ENCODE results near the gene TRIM56. TPM values are rescaled to one million over a fixed set of nuclear protein-coding genes. Genes with fewer than 3 reads are reported as not detected.
A peak's percentile ranks its signal among the peaks of the same experiment; 100 is the strongest.
"Not testable (repeated sequence)": the region's sequence is repeated elsewhere in the genome, so short reads cannot be mapped to it uniquely, and the experiment has no call there.

The TRIM56 gene, protein sequence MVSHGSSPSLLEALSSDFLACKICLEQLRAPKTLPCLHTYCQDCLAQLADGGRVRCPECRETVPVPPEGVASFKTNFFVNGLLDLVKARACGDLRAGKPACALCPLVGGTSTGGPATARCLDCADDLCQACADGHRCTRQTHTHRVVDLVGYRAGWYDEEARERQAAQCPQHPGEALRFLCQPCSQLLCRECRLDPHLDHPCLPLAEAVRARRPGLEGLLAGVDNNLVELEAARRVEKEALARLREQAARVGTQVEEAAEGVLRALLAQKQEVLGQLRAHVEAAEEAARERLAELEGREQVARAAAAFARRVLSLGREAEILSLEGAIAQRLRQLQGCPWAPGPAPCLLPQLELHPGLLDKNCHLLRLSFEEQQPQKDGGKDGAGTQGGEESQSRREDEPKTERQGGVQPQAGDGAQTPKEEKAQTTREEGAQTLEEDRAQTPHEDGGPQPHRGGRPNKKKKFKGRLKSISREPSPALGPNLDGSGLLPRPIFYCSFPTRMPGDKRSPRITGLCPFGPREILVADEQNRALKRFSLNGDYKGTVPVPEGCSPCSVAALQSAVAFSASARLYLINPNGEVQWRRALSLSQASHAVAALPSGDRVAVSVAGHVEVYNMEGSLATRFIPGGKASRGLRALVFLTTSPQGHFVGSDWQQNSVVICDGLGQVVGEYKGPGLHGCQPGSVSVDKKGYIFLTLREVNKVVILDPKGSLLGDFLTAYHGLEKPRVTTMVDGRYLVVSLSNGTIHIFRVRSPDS
- total RNA-seq = 10 to 100 TPM in 1 of 4 donors, 1 to 10 TPM in 3; 4.2 to 11.4 (median 6.9) TPM

DNA sequence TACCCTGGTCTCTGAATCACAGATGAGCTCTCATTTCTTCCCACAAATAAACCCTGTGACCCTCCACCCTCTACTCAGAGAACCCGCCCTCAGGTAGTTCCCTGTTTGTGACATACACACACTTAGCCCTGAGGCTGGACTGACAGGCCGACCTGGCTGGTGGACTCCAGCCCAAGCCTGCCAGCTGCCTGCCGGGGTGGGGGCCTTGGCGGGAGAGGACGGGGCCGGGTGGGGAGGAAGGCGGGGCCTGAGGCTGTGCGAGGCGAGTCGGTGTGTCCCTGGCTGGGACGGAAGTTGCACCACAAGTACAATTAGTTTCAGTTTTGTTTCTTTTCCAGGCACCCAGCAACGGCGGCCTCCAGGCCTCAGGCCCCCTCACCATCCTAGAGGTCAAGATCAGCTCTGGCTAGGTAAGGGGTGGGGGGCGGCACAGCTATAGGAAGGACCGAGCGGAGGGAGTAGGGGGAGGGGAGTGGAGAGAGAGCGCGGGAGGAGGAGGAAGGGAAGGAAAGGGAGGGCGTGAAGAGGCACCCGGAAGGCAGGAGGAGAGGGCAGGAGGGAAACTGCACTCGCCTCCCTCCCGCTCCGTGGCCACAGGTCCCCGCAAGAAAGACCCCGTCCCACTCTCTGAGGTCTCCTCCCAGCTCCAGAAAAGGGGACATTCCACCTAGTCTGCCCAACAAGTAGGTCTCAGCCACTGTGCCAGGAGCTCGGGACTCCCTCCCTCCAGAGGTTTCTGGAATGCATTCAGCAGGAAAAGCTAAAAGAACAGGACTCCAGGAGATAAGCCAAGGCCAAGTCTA lies at the start of gene TRIM56:
Gene TRIM56, plus strand, starts transcription at position 320 of the 803 bp plus-strand sequence. CDS start 1,832 bp downstream, outside the sequence.
- H3K27ac ChIP-seq = peak within 1 kb of the TSS; percentile 90 to 94 (median 91)
- peak; percentile 93 to 94 for ATAC-seq
- H3K4me1 ChIP-seq = peaks cover 15 to 18% of the 10 kb centered on the region in 2 donors
- TF ChIP-seq, protein P1, sequence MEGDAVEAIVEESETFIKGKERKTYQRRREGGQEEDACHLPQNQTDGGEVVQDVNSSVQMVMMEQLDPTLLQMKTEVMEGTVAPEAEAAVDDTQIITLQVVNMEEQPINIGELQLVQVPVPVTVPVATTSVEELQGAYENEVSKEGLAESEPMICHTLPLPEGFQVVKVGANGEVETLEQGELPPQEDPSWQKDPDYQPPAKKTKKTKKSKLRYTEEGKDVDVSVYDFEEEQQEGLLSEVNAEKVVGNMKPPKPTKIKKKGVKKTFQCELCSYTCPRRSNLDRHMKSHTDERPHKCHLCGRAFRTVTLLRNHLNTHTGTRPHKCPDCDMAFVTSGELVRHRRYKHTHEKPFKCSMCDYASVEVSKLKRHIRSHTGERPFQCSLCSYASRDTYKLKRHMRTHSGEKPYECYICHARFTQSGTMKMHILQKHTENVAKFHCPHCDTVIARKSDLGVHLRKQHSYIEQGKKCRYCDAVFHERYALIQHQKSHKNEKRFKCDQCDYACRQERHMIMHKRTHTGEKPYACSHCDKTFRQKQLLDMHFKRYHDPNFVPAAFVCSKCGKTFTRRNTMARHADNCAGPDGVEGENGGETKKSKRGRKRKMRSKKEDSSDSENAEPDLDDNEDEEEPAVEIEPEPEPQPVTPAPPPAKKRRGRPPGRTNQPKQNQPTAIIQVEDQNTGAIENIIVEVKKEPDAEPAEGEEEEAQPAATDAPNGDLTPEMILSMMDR (IDR thresholded peaks at IDR 0.05 in 4 of 5, conservative IDR thresholded peaks at IDR 0.05 in 1 of 5) = no peak
- peak in 1 of 2 donors; percentile 59 for TF ChIP-seq POLR2A (IDR thresholded peaks at IDR 0.05)
- no peaks in the 10 kb centered on the region for H3K27me3 ChIP-seq
- in situ Hi-C loops (cut with MboI; ENCODE audit: low sequenced_read_pairs in 4 of 4) = loop anchor here in 1 of 4 donors (10.0 kb wide), 1 partner anchor 49 kb away; no protein-coding TSS in a partner anchor
- intact Hi-C loops (cut with DNase I; ENCODE audit: low total_unique reads) = loop anchor here (2.0 to 5.0 kb wide), 2 partner anchors 157 to 191 kb away; partner anchors contain the start of gene ACHE
- H3K4me3 ChIP-seq = peak within 1 kb of the TSS; percentile 74 to 87 (median 76)
- no peaks in the 10 kb centered on the region for H3K9me3 ChIP-seq
- peaks cover 0 to 20% of the 10 kb centered on the region in 2 donors for H3K36me3 ChIP-seq
- DNase-seq = peak; percentile 76 to 91

DNA sequence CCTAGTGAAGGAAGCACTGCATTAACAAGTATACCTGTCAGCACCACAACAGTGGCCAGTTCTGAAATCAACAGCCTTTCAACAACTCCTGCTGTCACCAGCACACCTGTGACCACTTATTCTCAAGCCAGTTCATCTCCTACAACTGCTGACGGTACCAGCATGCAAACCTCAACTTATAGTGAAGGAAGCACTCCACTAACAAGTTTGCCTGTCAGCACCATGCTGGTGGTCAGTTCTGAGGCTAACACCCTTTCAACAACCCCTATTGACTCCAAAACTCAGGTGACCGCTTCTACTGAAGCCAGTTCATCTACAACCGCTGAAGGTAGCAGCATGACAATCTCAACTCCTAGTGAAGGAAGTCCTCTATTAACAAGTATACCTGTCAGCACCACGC lies 49.3 kb upstream of the TRIM56 start:
- DNase-seq (no peak), ATAC-seq (no peak)
- in situ Hi-C loops (cut with MboI; ENCODE audit: low sequenced_read_pairs in 4 of 4) = no loop called here
- H3K9me3 ChIP-seq = no peaks in the 10 kb centered on the region
- H3K4me1 ChIP-seq = no peaks in the 10 kb centered on the region
- H3K36me3 ChIP-seq = no peaks in the 10 kb centered on the region
- TF ChIP-seq, protein P1 (IDR thresholded peaks at IDR 0.05 in 4 of 5, conservative IDR thresholded peaks at IDR 0.05 in 1 of 5) = no peak
- no peak for TF ChIP-seq POLR2A (IDR thresholded peaks at IDR 0.05)
- H3K27me3 ChIP-seq = peaks cover 0 to 9% (median 0%) of the 10 kb centered on the region in 3 donors
- intact Hi-C loops (cut with DNase I; ENCODE audit: low total_unique reads) = no loop called here
- no peak overlapping the region for H3K27ac ChIP-seq
- no peak overlapping the region for H3K4me3 ChIP-seq

DNA sequence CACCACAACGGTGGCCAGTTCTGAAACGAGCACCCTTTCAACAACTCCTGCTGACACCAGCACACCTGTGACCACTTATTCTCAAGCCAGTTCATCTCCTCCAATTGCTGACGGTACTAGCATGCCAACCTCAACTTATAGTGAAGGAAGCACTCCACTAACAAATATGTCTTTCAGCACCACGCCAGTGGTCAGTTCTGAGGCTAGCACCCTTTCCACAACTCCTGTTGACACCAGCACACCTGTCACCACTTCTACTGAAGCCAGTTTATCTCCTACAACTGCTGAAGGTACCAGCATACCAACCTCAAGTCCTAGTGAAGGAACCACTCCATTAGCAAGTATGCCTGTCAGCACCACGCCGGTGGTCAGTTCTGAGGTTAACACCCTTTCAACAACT lies 44.0 kb upstream of the TRIM56 start:
- in situ Hi-C loops (cut with MboI; ENCODE audit: low sequenced_read_pairs in 4 of 4); H3K9me3 ChIP-seq; ATAC-seq; intact Hi-C loops (cut with DNase I; ENCODE audit: low total_unique reads); H3K4me1 ChIP-seq; H3K27ac ChIP-seq; H3K4me3 ChIP-seq; DNase-seq; H3K27me3 ChIP-seq; H3K36me3 ChIP-seq: not testable (repeated sequence)

DNA sequence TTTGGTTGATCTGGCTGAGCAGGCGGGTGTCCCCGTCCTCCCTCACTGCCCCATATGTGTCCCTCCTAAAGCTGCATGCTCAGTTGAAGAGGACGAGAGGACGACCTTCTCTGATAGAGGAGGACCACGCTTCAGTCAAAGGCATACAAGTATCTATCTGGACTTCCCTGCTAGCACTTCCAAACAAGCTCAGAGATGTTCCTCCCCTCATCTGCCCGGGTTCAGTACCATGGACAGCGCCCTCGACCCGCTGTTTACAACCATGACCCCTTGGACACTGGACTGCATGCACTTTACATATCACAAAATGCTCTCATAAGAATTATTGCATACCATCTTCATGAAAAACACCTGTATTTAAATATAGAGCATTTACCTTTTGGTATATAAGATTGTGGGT lies 26.9 kb upstream of the TRIM56 start:
- intact Hi-C loops (cut with DNase I; ENCODE audit: low total_unique reads) (loop anchor here (5.0 kb wide), 2 partner anchors 91 to 351 kb away; partner anchors contain the start of genes MUC12 and POP7), in situ Hi-C loops (cut with MboI; ENCODE audit: low sequenced_read_pairs in 4 of 4) (loop anchor here in 3 of 4 donors (5.0 to 10.0 kb wide), 4 partner anchors 84 to 166 kb away; partner anchors contain the start of gene ACHE (in 1 of the 3))
- Histone ChIP-seq H3K4me1 (no peaks in the 10 kb centered on the region), H3K4me3 (no peak overlapping the region), H3K27me3 (peaks cover 0 to 8% (median 5%) of the 10 kb centered on the region in 3 donors), H3K27ac (no peak overlapping the region), H3K36me3 (no peaks in the 10 kb centered on the region), H3K9me3 (no peaks in the 10 kb centered on the region)
- ATAC-seq (peak; percentile 58), DNase-seq (peak in 1 of 2 donors; percentile 20)
- TF ChIP-seq, protein P1 (IDR thresholded peaks at IDR 0.05 in 4 of 5, conservative IDR thresholded peaks at IDR 0.05 in 1 of 5) = no peak

All from gastrocnemius medialis (tissue), 4 donors.